SK-N-SH treated with all-trans-retinoic acid at 6 μM for 48 hours (cell line): ENCODE data around the gene FAR2.

ENCODE experiments used
- BACH2 ChIP-seq: fragments of 250-450 bp; sonication (Bioruptor Pico); IDR thresholded peaks from 2 replicates; pipeline ENCODE4 v1.9.0; 2021; ENCODE audit warnings: mild to moderate bottlenecking, borderline replicate concordance
- ESRRG ChIP-seq: fragments of 250-450 bp; sonication (Bioruptor Pico); IDR thresholded peaks from 2 replicates; pipeline ENCODE4 v1.6.1; 2021; ENCODE audit warnings: mild to moderate bottlenecking
- PPARA ChIP-seq: fragments of 250-450 bp; sonication (Bioruptor Pico); IDR thresholded peaks from 2 replicates; pipeline ENCODE4 v1.5.0; 2020; ENCODE audit warnings: mild to moderate bottlenecking, borderline replicate concordance
- TOX ChIP-seq: fragments of 250-450 bp; sonication (Bioruptor Pico); IDR thresholded peaks from 2 replicates; pipeline ENCODE4 v1.8.0; 2021; ENCODE audit warnings: mild to moderate bottlenecking, moderate library complexity, borderline replicate concordance
- ZFP30 ChIP-seq: fragments of 450-650 bp; formaldehyde crosslinking; IDR thresholded peaks from 2 replicates; pipeline ENCODE4 v1.5.0; 2022; ENCODE audit warnings: mild to moderate bottlenecking, moderate library complexity
- ZNF565 ChIP-seq: fragments of 450-650 bp; formaldehyde crosslinking; conservative IDR thresholded peaks from 2 replicates; pipeline ENCODE4 v1.5.0; 2020; ENCODE audit warnings: low read depth, mild to moderate bottlenecking, moderate library complexity
- ZNF70 ChIP-seq: fragments of 450-650 bp; formaldehyde crosslinking; IDR thresholded peaks from 2 replicates; pipeline ENCODE4 v1.5.0; 2020; ENCODE audit warnings: mild to moderate bottlenecking, moderate library complexity
- TF ChIP-seq, protein P1 (sequence below): fragments of 250-450 bp; sonication (Bioruptor Pico); IDR thresholded peaks from 2 replicates; pipeline ENCODE4 v1.5.1; 2020; ENCODE audit warnings: low read depth, mild to moderate bottlenecking, moderate library complexity
- TF ChIP-seq, protein P2 (sequence below): fragments of 250-450 bp; sonication (Bioruptor Pico); IDR thresholded peaks from 2 replicates; pipeline ENCODE4 v1.8.0; 2021; ENCODE audit warnings: low read depth, mild to moderate bottlenecking, moderate library complexity, borderline replicate concordance
- TF ChIP-seq, protein P3 (sequence below): fragments of 250-450 bp; sonication (Bioruptor Pico); IDR thresholded peaks from 2 replicates; pipeline ENCODE4 v1.8.0; 2020; ENCODE audit warnings: mild to moderate bottlenecking, moderate library complexity, borderline replicate concordance
- TF ChIP-seq, protein P4 (sequence below): fragments of 250-450 bp; sonication (Bioruptor Pico); IDR thresholded peaks from 2 replicates; pipeline ENCODE4 v1.5.0; 2020; ENCODE audit warnings: mild to moderate bottlenecking, moderate library complexity

DNA sequence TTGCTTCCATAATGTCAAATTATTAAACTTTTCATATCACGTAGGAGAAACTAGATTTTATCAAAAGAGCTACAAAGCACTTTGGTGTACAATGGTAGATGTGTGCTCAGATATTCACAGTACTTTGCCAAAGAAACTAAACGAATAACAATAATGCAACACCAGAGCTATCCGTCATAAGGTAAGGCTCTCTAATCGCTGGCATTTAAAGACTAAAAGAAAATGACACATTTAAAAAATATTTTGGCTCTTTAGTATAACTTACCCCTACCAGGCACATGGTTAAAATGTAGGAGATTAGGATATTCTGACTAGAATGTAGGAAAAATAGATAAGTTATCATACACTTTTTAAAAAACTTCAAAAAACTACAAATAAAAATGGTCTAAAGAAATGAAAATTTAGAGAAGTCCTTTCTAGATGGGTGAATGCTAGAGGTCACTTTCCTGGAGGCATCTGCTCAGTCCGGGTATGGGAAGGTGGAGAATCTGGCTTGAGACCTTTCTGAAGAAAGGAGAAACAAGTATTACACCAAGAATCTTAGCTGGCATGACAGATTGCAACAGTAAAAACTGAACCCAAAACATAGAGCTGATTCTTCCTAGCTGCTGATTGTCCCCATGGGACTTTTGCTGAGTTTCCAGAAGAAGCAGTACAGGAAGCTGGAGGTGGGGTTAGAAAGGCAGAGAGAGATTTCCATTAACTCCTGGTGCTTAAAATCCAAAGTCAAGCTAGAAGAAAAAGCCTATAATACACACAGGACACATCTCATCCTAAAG, 67.9 kb downstream of the FAR2 start:
- TF ChIP-seq, protein P1, sequence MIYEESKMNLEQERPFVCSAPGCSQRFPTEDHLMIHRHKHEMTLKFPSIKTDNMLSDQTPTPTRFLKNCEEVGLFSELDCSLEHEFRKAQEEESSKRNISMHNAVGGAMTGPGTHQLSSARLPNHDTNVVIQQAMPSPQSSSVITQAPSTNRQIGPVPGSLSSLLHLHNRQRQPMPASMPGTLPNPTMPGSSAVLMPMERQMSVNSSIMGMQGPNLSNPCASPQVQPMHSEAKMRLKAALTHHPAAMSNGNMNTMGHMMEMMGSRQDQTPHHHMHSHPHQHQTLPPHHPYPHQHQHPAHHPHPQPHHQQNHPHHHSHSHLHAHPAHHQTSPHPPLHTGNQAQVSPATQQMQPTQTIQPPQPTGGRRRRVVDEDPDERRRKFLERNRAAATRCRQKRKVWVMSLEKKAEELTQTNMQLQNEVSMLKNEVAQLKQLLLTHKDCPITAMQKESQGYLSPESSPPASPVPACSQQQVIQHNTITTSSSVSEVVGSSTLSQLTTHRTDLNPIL (CRISPR knock-in tag) = no peak
- TF ChIP-seq BACH2 (CRISPR knock-in tag) = no peak
- TF ChIP-seq ZNF70 (CRISPR knock-in tag) = no peak
- TF ChIP-seq, protein P2, sequence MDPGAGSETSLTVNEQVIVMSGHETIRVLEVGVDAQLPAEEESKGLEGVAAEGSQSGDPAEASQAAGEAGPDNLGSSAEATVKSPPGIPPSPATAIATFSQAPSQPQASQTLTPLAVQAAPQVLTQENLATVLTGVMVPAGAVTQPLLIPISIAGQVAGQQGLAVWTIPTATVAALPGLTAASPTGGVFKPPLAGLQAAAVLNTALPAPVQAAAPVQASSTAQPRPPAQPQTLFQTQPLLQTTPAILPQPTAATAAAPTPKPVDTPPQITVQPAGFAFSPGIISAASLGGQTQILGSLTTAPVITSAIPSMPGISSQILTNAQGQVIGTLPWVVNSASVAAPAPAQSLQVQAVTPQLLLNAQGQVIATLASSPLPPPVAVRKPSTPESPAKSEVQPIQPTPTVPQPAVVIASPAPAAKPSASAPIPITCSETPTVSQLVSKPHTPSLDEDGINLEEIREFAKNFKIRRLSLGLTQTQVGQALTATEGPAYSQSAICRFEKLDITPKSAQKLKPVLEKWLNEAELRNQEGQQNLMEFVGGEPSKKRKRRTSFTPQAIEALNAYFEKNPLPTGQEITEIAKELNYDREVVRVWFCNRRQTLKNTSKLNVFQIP (CRISPR knock-in tag) = no peak
- no peak for TF ChIP-seq ZNF565 (CRISPR knock-in tag)
- no peak for TF ChIP-seq ESRRG (CRISPR knock-in tag)
- TF ChIP-seq, protein P3, sequence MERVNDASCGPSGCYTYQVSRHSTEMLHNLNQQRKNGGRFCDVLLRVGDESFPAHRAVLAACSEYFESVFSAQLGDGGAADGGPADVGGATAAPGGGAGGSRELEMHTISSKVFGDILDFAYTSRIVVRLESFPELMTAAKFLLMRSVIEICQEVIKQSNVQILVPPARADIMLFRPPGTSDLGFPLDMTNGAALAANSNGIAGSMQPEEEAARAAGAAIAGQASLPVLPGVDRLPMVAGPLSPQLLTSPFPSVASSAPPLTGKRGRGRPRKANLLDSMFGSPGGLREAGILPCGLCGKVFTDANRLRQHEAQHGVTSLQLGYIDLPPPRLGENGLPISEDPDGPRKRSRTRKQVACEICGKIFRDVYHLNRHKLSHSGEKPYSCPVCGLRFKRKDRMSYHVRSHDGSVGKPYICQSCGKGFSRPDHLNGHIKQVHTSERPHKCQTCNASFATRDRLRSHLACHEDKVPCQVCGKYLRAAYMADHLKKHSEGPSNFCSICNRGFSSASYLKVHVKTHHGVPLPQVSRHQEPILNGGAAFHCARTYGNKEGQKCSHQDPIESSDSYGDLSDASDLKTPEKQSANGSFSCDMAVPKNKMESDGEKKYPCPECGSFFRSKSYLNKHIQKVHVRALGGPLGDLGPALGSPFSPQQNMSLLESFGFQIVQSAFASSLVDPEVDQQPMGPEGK (CRISPR knock-in tag) = no peak
- TF ChIP-seq PPARA (CRISPR knock-in tag) = no peak
- TF ChIP-seq ZFP30 = no peak
- TF ChIP-seq TOX (CRISPR knock-in tag) = no peak
- TF ChIP-seq, protein P4, sequence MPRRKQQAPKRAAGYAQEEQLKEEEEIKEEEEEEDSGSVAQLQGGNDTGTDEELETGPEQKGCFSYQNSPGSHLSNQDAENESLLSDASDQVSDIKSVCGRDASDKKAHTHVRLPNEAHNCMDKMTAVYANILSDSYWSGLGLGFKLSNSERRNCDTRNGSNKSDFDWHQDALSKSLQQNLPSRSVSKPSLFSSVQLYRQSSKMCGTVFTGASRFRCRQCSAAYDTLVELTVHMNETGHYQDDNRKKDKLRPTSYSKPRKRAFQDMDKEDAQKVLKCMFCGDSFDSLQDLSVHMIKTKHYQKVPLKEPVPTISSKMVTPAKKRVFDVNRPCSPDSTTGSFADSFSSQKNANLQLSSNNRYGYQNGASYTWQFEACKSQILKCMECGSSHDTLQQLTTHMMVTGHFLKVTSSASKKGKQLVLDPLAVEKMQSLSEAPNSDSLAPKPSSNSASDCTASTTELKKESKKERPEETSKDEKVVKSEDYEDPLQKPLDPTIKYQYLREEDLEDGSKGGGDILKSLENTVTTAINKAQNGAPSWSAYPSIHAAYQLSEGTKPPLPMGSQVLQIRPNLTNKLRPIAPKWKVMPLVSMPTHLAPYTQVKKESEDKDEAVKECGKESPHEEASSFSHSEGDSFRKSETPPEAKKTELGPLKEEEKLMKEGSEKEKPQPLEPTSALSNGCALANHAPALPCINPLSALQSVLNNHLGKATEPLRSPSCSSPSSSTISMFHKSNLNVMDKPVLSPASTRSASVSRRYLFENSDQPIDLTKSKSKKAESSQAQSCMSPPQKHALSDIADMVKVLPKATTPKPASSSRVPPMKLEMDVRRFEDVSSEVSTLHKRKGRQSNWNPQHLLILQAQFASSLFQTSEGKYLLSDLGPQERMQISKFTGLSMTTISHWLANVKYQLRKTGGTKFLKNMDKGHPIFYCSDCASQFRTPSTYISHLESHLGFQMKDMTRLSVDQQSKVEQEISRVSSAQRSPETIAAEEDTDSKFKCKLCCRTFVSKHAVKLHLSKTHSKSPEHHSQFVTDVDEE (CRISPR knock-in tag) = no peak
